ENCODE measurements around the gene SFXN1. TPM values are rescaled to one million over a fixed set of nuclear protein-coding genes. Genes with fewer than 3 reads are reported as not detected.

Gene SFXN1
- total RNA-seq, 2 experiments from 2014 or later: 476 to 491 TPM

DNA sequence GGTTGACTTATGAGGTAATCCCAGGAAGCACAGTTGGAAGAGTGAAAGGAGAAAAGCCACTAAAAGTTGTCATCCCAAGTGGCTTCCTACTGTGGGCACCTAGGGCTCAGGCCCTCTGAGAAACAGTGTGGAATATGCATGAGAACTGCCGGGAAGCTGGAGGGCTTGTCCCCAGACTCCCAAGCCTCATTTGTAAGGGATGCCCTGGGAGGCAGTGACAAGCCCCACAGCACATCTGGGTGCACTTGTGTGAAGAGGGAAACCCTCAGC, 64.5 kb downstream of the SFXN1 start:
- no peak for ATAC-seq
- Mint-ChIP-seq H3K4me1 (ENCODE audit: low read depth) (peaks cover 26% of the 10 kb centered on the region), H3K9me3 (no peaks in the 10 kb centered on the region), H3K36me3 (ENCODE audit: low read depth) (no peaks in the 10 kb centered on the region), H3K27ac (no peak overlapping the region), H3K4me3 (no peak overlapping the region), H3K27me3 (peaks cover 4% of the 10 kb centered on the region)
- no peak for TF ChIP-seq CTCF (IDR thresholded peaks at IDR 0.05)
- POLR2A ChIA-PET: interaction anchor here (1.1 to 1.9 kb wide), 2 partner anchors 10 to 117 kb away, joined by 3 to 6 read pairs; no protein-coding TSS in a partner anchor
- CTCF ChIA-PET: interaction anchor here (0.7 to 2.1 kb wide), 4 partner anchors 9 to 176 kb away, joined by 3 to 24 read pairs (median 6); partner anchors contain the start of gene DRD1
- no peak for DNase-seq
- intact Hi-C loops (cut with micrococcal nuclease): no loop called here

DNA sequence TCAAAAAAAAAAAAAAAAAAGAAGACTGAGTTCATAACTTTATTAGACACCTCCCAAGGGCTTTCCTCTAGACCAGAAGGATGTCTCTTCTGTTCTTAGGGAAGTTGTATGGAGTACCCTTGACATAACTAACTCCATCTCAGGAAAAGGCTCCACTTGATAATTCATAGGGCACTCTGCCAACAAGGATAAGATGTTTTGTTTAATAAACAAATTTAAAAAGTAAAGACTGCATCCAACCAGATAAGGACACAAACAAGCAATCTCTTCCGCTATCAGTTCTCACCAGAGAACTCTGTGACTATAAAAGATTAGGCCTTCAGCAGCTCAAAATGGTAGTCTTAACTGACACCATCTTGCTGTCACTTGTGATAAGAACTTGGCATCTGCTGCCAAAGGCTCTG, 65.8 kb downstream of the SFXN1 start:
- H3K4me3 Mint-ChIP-seq: no peak overlapping the region
- POLR2A ChIA-PET: no interaction called here
- H3K27me3 Mint-ChIP-seq: peaks cover 13% of the 10 kb centered on the region
- intact Hi-C loops (cut with micrococcal nuclease): no loop called here
- ATAC-seq (no peak), DNase-seq (no peak)
- no peak for TF ChIP-seq CTCF (IDR thresholded peaks at IDR 0.05)
- H3K9me3 Mint-ChIP-seq: no peaks in the 10 kb centered on the region
- no peak overlapping the region for H3K27ac Mint-ChIP-seq
- no peaks in the 10 kb centered on the region for H3K36me3 Mint-ChIP-seq (ENCODE audit: low read depth)
- CTCF ChIA-PET: interaction anchor here (2.6 kb wide), 1 partner anchor 10 kb away, joined by 19 read pairs; no protein-coding TSS in a partner anchor
- peaks cover 19% of the 10 kb centered on the region for H3K4me1 Mint-ChIP-seq (ENCODE audit: low read depth)

- H3K4me1 Mint-ChIP-seq (ENCODE audit: low read depth): peaks cover 19% of the 10 kb centered on the region
- no peaks in the 10 kb centered on the region for H3K36me3 Mint-ChIP-seq (ENCODE audit: low read depth)
- no peak for DNase-seq
- ChIA-PET CTCF (interaction anchor here (2.6 kb wide), 1 partner anchor 11 kb away, joined by 19 read pairs; no protein-coding TSS in a partner anchor), POLR2A (no interaction called here)
- peaks cover 15% of the 10 kb centered on the region for H3K27me3 Mint-ChIP-seq
- H3K9me3 Mint-ChIP-seq: no peaks in the 10 kb centered on the region
- intact Hi-C loops (cut with micrococcal nuclease): no loop called here
- no peak overlapping the region for H3K27ac Mint-ChIP-seq
- no peak overlapping the region for H3K4me3 Mint-ChIP-seq
- no peak for TF ChIP-seq CTCF (IDR thresholded peaks at IDR 0.05)
- ATAC-seq: no peak
Measured at GRCh38 chr5:175544586-175544985, 66.2 kb downstream of the SFXN1 start.

GRCh38 chr5:175547842-175548241, 69.5 kb downstream of the SFXN1 start:
- peaks cover 6% of the 10 kb centered on the region for H3K4me1 Mint-ChIP-seq (ENCODE audit: low read depth)

More at GRCh38 chr5:175547842-175548241, 69.5 kb downstream of the SFXN1 start:
- ChIA-PET POLR2A (no interaction called here), CTCF (interaction anchor here (0.7 to 6.5 kb wide), 3 partner anchors 14 to 1931 kb away, joined by 3 to 39 read pairs (median 3); no protein-coding TSS in a partner anchor)
- H3K4me3 Mint-ChIP-seq: no peak overlapping the region
- H3K27me3 Mint-ChIP-seq: peaks cover 20% of the 10 kb centered on the region
- DNase-seq (no peak), ATAC-seq (no peak)
- no peak for TF ChIP-seq CTCF (IDR thresholded peaks at IDR 0.05)
- H3K27ac Mint-ChIP-seq: no peak overlapping the region
- H3K9me3 Mint-ChIP-seq: no peaks in the 10 kb centered on the region
- intact Hi-C loops (cut with micrococcal nuclease): no loop called here
- no peaks in the 10 kb centered on the region for H3K36me3 Mint-ChIP-seq (ENCODE audit: low read depth)

All from activated CD8-positive, alpha-beta T cell treated with anti-CD3 and anti-CD28 coated beads for 36 hours (primary cell).